Activated CD8-positive, alpha-beta memory T cell treated with anti-CD3 and anti-CD28 coated beads, Interleukin-2, amount 10 ng/mL, durations not matched to agents 7 days and 5 days (primary cell): ENCODE measurements around the gene PMS2. TPM values are rescaled to one million over a fixed set of nuclear protein-coding genes. Genes with fewer than 3 reads are reported as not detected.
"Not testable (repeated sequence)": the region's sequence is repeated elsewhere in the genome, so short reads cannot be mapped to it uniquely, and the experiment has no call there.

Experiments used
- ATAC-seq: fragments of 150-1000 bp; cut with Tn5 transposase; one replicate; pipeline ENCODE4 v1.10.0; 2021; ENCODE audit warnings: moderate library complexity
- CTCF ChIA-PET: fragments of 350-600 bp; sonication (Branson Sonifier 250); formaldehyde crosslinking; loops from one replicate; lab custom pipeline; 2021; ENCODE audit warnings: antibody characterized with exemption; lab: Charles Lee
- DNase-seq: peaks from one replicate; pipeline ENCODE4 v3.0.0-alpha.2; 2020
- H3K27ac Mint-ChIP-seq: one replicate; pipeline ENCODE4 v1.8.0; 2021; ENCODE audit warnings: mild to moderate bottlenecking, mixed read lengths
- H3K27me3 Mint-ChIP-seq: one replicate; pipeline ENCODE4 v1.8.0; 2021; ENCODE audit warnings: mixed read lengths
- H3K36me3 Mint-ChIP-seq: one replicate; pipeline ENCODE4 v1.8.0; 2021; ENCODE audit warnings: mild to moderate bottlenecking, mixed read lengths
- H3K4me1 Mint-ChIP-seq: one replicate; pipeline ENCODE4 v1.8.0; 2021; ENCODE audit warnings: mixed read lengths
- H3K4me3 Mint-ChIP-seq: one replicate; pipeline ENCODE4 v1.8.0; 2021; ENCODE audit warnings: mild to moderate bottlenecking, moderate library complexity, mixed read lengths
- H3K9me3 Mint-ChIP-seq: one replicate; pipeline ENCODE4 v1.8.0; 2022; ENCODE audit warnings: low read depth, mixed read lengths
- total RNA-seq, 2 experiments: library from RNA; stranded (reverse); gene quantifications; one replicate each; pipeline ENCODE4 v1.2.3, GENCODE V29; 2021

Gene PMS2
- total RNA-seq, 2 experiments from 2014 or later, result 22.5 to 24.8 TPM

GRCh38 chr7:5930290-5930689, 78.6 kb downstream of the PMS2 start:
- CTCF ChIA-PET, H3K4me1 Mint-ChIP-seq, H3K9me3 Mint-ChIP-seq, H3K36me3 Mint-ChIP-seq, DNase-seq, H3K27ac Mint-ChIP-seq, H3K27me3 Mint-ChIP-seq, ATAC-seq, H3K4me3 Mint-ChIP-seq: not testable (repeated sequence)

- not testable (repeated sequence) for H3K4me3 Mint-ChIP-seq, H3K4me1 Mint-ChIP-seq
These were observed 82.5 kb downstream of the PMS2 start for GRCh38 chr7:5926263-5926870.

GRCh38 chr7:5924630-5925029, 84.2 kb downstream of the PMS2 start:
- H3K36me3 Mint-ChIP-seq, H3K4me1 Mint-ChIP-seq, H3K9me3 Mint-ChIP-seq, ATAC-seq, DNase-seq, H3K27me3 Mint-ChIP-seq, CTCF ChIA-PET, H3K4me3 Mint-ChIP-seq, H3K27ac Mint-ChIP-seq: not testable (repeated sequence)

More at GRCh38 chr7:5926263-5926870, 82.5 kb downstream of the PMS2 start:
- DNase-seq, H3K9me3 Mint-ChIP-seq, H3K27ac Mint-ChIP-seq, H3K27me3 Mint-ChIP-seq, H3K36me3 Mint-ChIP-seq, ATAC-seq, CTCF ChIA-PET: not testable (repeated sequence)

- H3K27me3 Mint-ChIP-seq, H3K36me3 Mint-ChIP-seq, CTCF ChIA-PET, H3K27ac Mint-ChIP-seq, H3K4me1 Mint-ChIP-seq, DNase-seq, H3K9me3 Mint-ChIP-seq, H3K4me3 Mint-ChIP-seq, ATAC-seq: not testable (repeated sequence)
These were observed 84.7 kb downstream of the PMS2 start for GRCh38 chr7:5924180-5924579.

Other genes starting within 250 kb of the PMS2 start
- gene RNF216, start 227.4 kb downstream of the PMS2 start, total RNA-seq, result 10 to 100 TPM; 30.4 to 36.3 TPM
- not detected for gene OCM, start 128.3 kb downstream of the PMS2 start, total RNA-seq
- 10 to 100 TPM; 74.5 to 93.0 TPM for gene CCZ1, start 110.3 kb downstream of the PMS2 start, total RNA-seq
- gene RSPH10B, start 38.4 kb downstream of the PMS2 start, total RNA-seq, result not detected
- gene AIMP2, start 223 bp upstream of the PMS2 start, total RNA-seq, result 10 to 100 TPM; 34.8 to 45.6 TPM
- under 1 TPM; 0.38 to 0.47 TPM for gene ANKRD61, start 22.3 kb upstream of the PMS2 start, total RNA-seq
- 100 to 1,000 TPM; 110 to 124 TPM for gene EIF2AK1, start 50.1 kb upstream of the PMS2 start, total RNA-seq
- 10 to 100 TPM; 16.0 to 16.2 TPM for gene USP42, start 95.9 kb upstream of the PMS2 start, total RNA-seq